K562 (cell line): Measurements from ENCODE around the gene CNP. TPM values are rescaled to one million over a fixed set of nuclear protein-coding genes. Genes with fewer than 3 reads are reported as not detected.

Experiments
- CBX3 ChIP-seq, 2 experiments: IDR thresholded peaks; 1 replicate in 1 of 2; 2 replicates in 1 of 2; pipeline ENCODE4 v1.6.1; 2012; ENCODE audit warnings: inconsistent platforms in 2 of 2, low read length in 2 of 2, borderline replicate concordance in 1 of 2, control low read depth in 1 of 2
- CXXC5 ChIP-seq: fragments of 250-450 bp; sonication (Bioruptor Pico); IDR thresholded peaks from 2 replicates; pipeline ENCODE4 v1.8.0; 2022; ENCODE audit warnings: inconsistent platforms, mild to moderate bottlenecking, moderate library complexity
- EGR1 ChIP-seq: fragments of 450-650 bp; conservative IDR thresholded peaks from 2 replicates; pipeline ENCODE4 v1.6.1; 2017; ENCODE audit warnings: mild to moderate bottlenecking
- ELF1 ChIP-seq: fragments of 200-800 bp; sonication (Bioruptor generic); IDR thresholded peaks from 2 replicates; pipeline ENCODE4 v1.6.1; 2016; ENCODE audit warnings: missing genetic modification characterization, missing compliant biosample characterization
- ETV5 ChIP-seq: sonication (generic); formaldehyde crosslinking; IDR thresholded peaks from 2 replicates; pipeline ENCODE4 v1.4.0; 2020; ENCODE audit warnings: low read depth, mild to moderate bottlenecking, missing genetic modification reagents
- FOXM1 ChIP-seq, 2 experiments: fragments of 450-650 bp in 1 of 2; sonication (generic) in 1 of 2; formaldehyde crosslinking in 1 of 2; IDR thresholded peaks; 2 replicates each; pipeline versions ENCODE4 v1.6.1 to v1.9.0; 2017 to 2022; ENCODE audit warnings: low read depth in 2 of 2, mild to moderate bottlenecking in 2 of 2, missing genetic modification reagents in 1 of 2, moderate library complexity in 1 of 2
- GABPA ChIP-seq: fragments of 200-800 bp; sonication (Bioruptor generic); conservative IDR thresholded peaks from 2 replicates; pipeline ENCODE4 v1.6.1; 2016; ENCODE audit warnings: low read depth, missing genetic modification characterization, missing compliant biosample characterization
- GTF2F1 ChIP-seq: IDR thresholded peaks from 2 replicates; pipeline ENCODE4 v1.6.1; 2011; ENCODE audit warnings: low read depth, low read length, improper control_type of control experiment
- MTA1 ChIP-seq: fragments of 450-650 bp; IDR thresholded peaks from 2 replicates; pipeline ENCODE4 v1.6.1; 2017; ENCODE audit warnings: borderline replicate concordance
- NR2C2 ChIP-seq, 2 experiments: fragments of 200-800 bp in 1 of 2; sonication (Bioruptor generic) in 1 of 2; sonication (generic) in 1 of 2; formaldehyde crosslinking in 1 of 2; IDR thresholded peaks; 2 replicates each; pipeline versions ENCODE4 v1.6.1 to v1.8.0; 2016 to 2022; ENCODE audit warnings: mild to moderate bottlenecking in 1 of 2, missing compliant biosample characterization in 1 of 2, missing genetic modification characterization in 1 of 2, missing genetic modification reagents in 1 of 2
- NR4A1 ChIP-seq, 2 experiments: fragments of 250-450 bp in 1 of 2; fragments of 450-650 bp in 1 of 2; sonication (Bioruptor Pico) in 1 of 2; IDR thresholded peaks; 2 replicates each; pipeline versions ENCODE4 v1.4.0 to v1.6.1; 2016 to 2020; ENCODE audit warnings: mild to moderate bottlenecking in 2 of 2, missing compliant biosample characterization in 1 of 2, missing genetic modification characterization in 1 of 2, moderate library complexity in 1 of 2
- SRSF7 ChIP-seq: fragments of 200-400 bp; formaldehyde crosslinking; optimal IDR thresholded peaks from 2 replicates; pipeline ENCODE3; 2017; ENCODE audit warnings: mild to moderate bottlenecking, low read depth, low read length
- TAF9B ChIP-seq: fragments of 450-650 bp; IDR thresholded peaks from 2 replicates; pipeline ENCODE4 v1.6.1; 2018; ENCODE audit warnings: mild to moderate bottlenecking; ENCODE audit not compliant: partially characterized antibody
- UBTF ChIP-seq, 2 experiments: IDR thresholded peaks; 2 replicates each; pipeline ENCODE4 v1.6.1; 2012; ENCODE audit warnings: improper control_type of control experiment in 2 of 2, low read depth in 2 of 2, low read length in 2 of 2, borderline replicate concordance in 1 of 2
- ZBTB11 ChIP-seq, 3 experiments: fragments of 200-800 bp in 1 of 3; fragments of 250-450 bp in 1 of 3; fragments of 450-650 bp in 1 of 3; sonication (Bioruptor Pico) in 1 of 3; sonication (Bioruptor generic) in 1 of 3; formaldehyde crosslinking in 1 of 3; IDR thresholded peaks; 2 replicates each; pipeline versions ENCODE4 v1.6.1 to v1.8.0; 2016 to 2022; ENCODE audit warnings: mild to moderate bottlenecking in 2 of 3, missing genetic modification characterization in 2 of 3, missing compliant biosample characterization in 1 of 3, moderate library complexity in 1 of 3
- ZNF23 ChIP-seq: fragments of 250-450 bp; sonication (Bioruptor Pico); IDR thresholded peaks from 2 replicates; pipeline ENCODE4 v1.4.0; 2020; ENCODE audit warnings: mild to moderate bottlenecking
- polyA plus RNA-seq, 8 experiments: library from polyadenylated mRNA; depleted of rRNA in 4 of 8; stranded (reverse) in 5 of 8; unstranded in 3 of 8; fragments of >200 nt; fragmentation: Nextera tagmentation in 2 of 8; fragmentation: Illumina TruSeq in 1 of 8; extraction: Ambion mirVana in 2 of 8; extraction: Trizol in 1 of 8; gene quantifications; 2 replicates each; pipeline versions ENCODE4 v1.2.1 to v1.2.3, GENCODE V29; 2011 to 2014; ENCODE audit warnings: inconsistent platforms in 1 of 8, missing spikeins in 1 of 8
- total RNA-seq, 7 experiments: library from RNA; depleted of rRNA in 6 of 7; stranded (reverse); fragments of >200 nt in 6 of 7; fragmentation: Illumina TruSeq in 2 of 7; extraction: Trizol in 2 of 7; gene quantifications; 2 replicates each; pipeline versions ENCODE4 v1.2.1 to v1.2.3, GENCODE V29; 2011 to 2021; ENCODE audit warnings: low replicate concordance in 1 of 7
- TF ChIP-seq, protein P1 (sequence below), 2 experiments: fragments of 450-650 bp; conservative IDR thresholded peaks; 2 replicates each; pipeline ENCODE4 v1.6.1; 2017; ENCODE audit warnings: mild to moderate bottlenecking in 2 of 2, moderate library complexity in 2 of 2

CNP gene
- total and polyA plus RNA-seq, 9 of the 15 experiments (the other 6 are each of a cell fraction or from before 2014, with no cell fraction given): 1.7 to 52.0 (median 29.1) TPM

- TF ChIP-seq UBTF (IDR thresholded peaks at IDR 0.05; ENCODE audit: borderline replicate concordance in 1 of 2, low read depth in 2 of 2, low read length in 2 of 2): 0 out of 4 replicates have a peak, but pooled peaks of 1 of the 2 experiments have one; percentile 39
- TF ChIP-seq, protein P1, sequence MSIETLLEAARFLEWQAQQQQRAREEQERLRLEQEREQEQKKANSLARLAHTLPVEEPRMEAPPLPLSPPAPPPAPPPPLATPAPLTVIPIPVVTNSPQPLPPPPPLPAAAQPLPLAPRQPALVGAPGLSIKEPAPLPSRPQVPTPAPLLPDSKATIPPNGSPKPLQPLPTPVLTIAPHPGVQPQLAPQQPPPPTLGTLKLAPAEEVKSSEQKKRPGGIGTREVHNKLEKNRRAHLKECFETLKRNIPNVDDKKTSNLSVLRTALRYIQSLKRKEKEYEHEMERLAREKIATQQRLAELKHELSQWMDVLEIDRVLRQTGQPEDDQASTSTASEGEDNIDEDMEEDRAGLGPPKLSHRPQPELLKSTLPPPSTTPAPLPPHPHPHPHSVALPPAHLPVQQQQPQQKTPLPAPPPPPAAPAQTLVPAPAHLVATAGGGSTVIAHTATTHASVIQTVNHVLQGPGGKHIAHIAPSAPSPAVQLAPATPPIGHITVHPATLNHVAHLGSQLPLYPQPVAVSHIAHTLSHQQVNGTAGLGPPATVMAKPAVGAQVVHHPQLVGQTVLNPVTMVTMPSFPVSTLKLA (conservative IDR thresholded peaks at IDR 0.05): peak; percentile 61 to 77; a peak in 3 of 4 replicates
- no peak for TF ChIP-seq GTF2F1
- TF ChIP-seq SRSF7: no peak
- no peak for TF ChIP-seq NR4A1 (CRISPR knock-in tag; IDR thresholded peaks at IDR 0.05)
- no peak for TF ChIP-seq NR4A1 (tag; IDR thresholded peaks at IDR 0.05)
- TF ChIP-seq CBX3 (IDR thresholded peaks at IDR 0.05; ENCODE audit: borderline replicate concordance in 1 of 2, low read length in 2 of 2): peak in 1 of 2 experiments; percentile 78; a peak in 1 of 3 replicates
- TF ChIP-seq NR2C2 (CRISPR knock-in tag; IDR thresholded peaks at IDR 0.05): no peak
- peak; percentile 26; the same call in 1 of the 2 replicates for TF ChIP-seq NR2C2 (tag; IDR thresholded peaks at IDR 0.05)
- peak; percentile 78 for TF ChIP-seq CXXC5 (CRISPR knock-in tag)
- no peak for TF ChIP-seq MTA1
- TF ChIP-seq ZBTB11 (CRISPR knock-in tag; IDR thresholded peaks at IDR 0.05): peak in 1 of 3 experiments; percentile 82; a peak in 2 of 6 replicates
- TF ChIP-seq EGR1: peak; percentile 84
- TF ChIP-seq ETV5 (CRISPR knock-in tag): peak; percentile 69
- no peak for TF ChIP-seq ZNF23 (CRISPR knock-in tag)
- peak; percentile 96 for TF ChIP-seq GABPA (tag)
- TF ChIP-seq FOXM1 (IDR thresholded peaks at IDR 0.05; ENCODE audit: low read depth): peak; percentile 60
- TF ChIP-seq FOXM1 (CRISPR knock-in tag; IDR thresholded peaks at IDR 0.05; ENCODE audit: low read depth): no peak
- 0 out of 2 replicates have a peak, but pooled peaks have one; percentile 69 for TF ChIP-seq ELF1 (tag)
- TF ChIP-seq TAF9B: peak; percentile 74
These were observed 53.2 kb downstream of the CNP start, which contains the start of gene NKIRAS2 (continued) for GRCh38 chr17:42019509-42020404.
